Measurements from ENCODE around the gene TMC7.
A peak's percentile ranks its signal among the peaks of the same experiment; 100 is the strongest.
"Not testable (repeated sequence)": the region's sequence is repeated elsewhere in the genome, so short reads cannot be mapped to it uniquely, and the experiment has no call there.

TMC7 gene

DNA sequence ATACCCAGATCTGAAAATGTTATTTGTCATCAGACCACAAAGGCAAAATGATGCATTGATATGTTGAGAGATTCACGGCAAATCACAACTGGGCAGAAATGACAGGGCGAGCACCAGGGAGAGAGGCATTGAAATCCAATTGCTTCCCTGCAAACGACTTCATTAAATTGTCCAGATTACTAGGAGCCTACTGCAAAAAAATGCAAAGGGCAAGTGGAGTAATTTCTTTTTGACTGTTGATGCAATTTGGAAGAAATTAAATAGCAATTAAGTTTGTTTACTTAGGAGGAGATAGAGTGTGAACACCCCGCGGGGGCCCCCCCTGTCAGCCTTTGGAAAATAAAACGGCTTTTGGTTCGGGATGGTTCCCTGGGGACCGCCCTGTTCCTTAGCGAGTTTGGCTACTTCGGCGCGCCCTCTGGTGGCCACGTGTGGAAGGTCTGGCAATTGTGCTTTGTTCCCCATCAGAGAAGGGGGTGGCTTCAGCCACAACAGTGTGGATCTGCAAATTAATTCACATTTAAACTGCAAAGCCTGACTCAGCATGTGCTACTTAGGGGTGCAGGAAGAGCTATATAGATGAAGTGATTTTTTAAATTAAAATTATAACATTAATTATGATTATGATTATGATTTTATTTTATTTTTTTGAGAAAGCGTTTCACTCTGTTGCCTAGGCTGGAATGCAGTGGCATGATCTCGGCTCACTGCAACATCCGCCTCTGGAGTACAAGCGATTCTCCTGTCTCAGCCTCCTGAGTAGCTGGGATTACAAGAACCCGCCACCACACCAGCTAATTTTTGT lies 14.5 kb upstream of the TMC7 start:
- Histone ChIP-seq H3K4me3 (peak overlapping the region; percentile 23 to 55 (median 36); a peak in 12 of 20 replicates), H3K9ac (peak overlapping the region in 5 of 11 experiments; percentile 11 to 58 (median 41); a peak in 5 of 22 replicates), H3K9me3 (replicated peaks in 1 of 11) (no peaks in the 10 kb centered on the region), H4K20me1 (no peaks in the 10 kb centered on the region), H3K4me2 (peak overlapping the region; percentile 45 to 76 (median 65)), H3K27me3 (no peaks in the 10 kb centered on the region), H3K4me1 (peaks cover 0 to 7% (median 4%) of the 10 kb centered on the region in 10 experiments; a peak in 8 of 20 replicates), H3K36me3 (no peaks in the 10 kb centered on the region), H3K27ac (no peak overlapping the region)
- no peak for TF ChIP-seq Cebpa-rat (IDR thresholded peaks at IDR 0.05)

DNA sequence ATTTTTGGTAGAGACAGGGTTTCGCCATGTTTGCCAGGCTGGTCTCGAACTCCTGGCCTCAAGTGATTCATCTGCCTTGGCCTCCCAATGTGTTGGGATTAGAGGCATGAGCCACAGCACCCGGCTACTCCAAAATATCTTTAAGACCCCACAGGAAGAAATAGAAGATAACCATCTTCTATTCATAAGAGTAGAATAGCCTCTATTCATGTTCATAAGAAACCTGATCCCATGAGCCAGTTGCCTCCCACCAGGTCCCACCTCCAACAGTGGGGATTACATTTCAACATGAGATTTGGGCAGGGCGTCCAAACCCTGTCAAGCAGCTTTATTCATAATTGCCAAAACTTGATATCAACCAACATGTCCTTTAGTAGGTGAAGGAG lies 13.9 kb upstream of the TMC7 start:
- no peaks in the 10 kb centered on the region for H3K36me3 ChIP-seq
- no peaks in the 10 kb centered on the region for H3K27me3 ChIP-seq
- H3K9me3 ChIP-seq (replicated peaks in 1 of 11), result no peaks in the 10 kb centered on the region
- no peak for TF ChIP-seq Cebpa-rat (IDR thresholded peaks at IDR 0.05)
- H3K27ac ChIP-seq, result no peak overlapping the region
- no peak overlapping the region for H3K4me2 ChIP-seq
- no peak overlapping the region for H3K9ac ChIP-seq
- H4K20me1 ChIP-seq, result no peaks in the 10 kb centered on the region
- H3K4me3 ChIP-seq, result no peak overlapping the region
- peaks cover 0 to 7% (median 4%) of the 10 kb centered on the region in 10 experiments; a peak in 8 of 20 replicates for H3K4me1 ChIP-seq

- Histone ChIP-seq H3K36me3 (no peaks in the 10 kb centered on the region), H3K9ac (no peak overlapping the region), H3K4me1 (no peaks in the 10 kb centered on the region), H3K4me2 (no peak overlapping the region), H3K27me3 (no peaks in the 10 kb centered on the region), H3K27ac (no peak overlapping the region), H3K4me3 (no peak overlapping the region), H4K20me1 (no peaks in the 10 kb centered on the region), H3K9me3 (replicated peaks in 1 of 11) (no peaks in the 10 kb centered on the region)
- no peak for TF ChIP-seq Cebpa-rat (IDR thresholded peaks at IDR 0.05)
These were observed 8.6 kb upstream of the TMC7 start for GRCh38 chr16:18975109-18975508.

GRCh38 chr16:18979936-18980335 lies 3.8 kb upstream of the TMC7 start:
- no peak overlapping the region for H3K4me2 ChIP-seq
- H4K20me1 ChIP-seq, result no peaks in the 10 kb centered on the region
- no peaks in the 10 kb centered on the region for H3K9me3 ChIP-seq (replicated peaks in 1 of 11)
- H3K27ac ChIP-seq, result no peak overlapping the region
- H3K27me3 ChIP-seq, result peaks cover 15 to 25% (median 23%) of the 10 kb centered on the region in 11 experiments
- H3K9ac ChIP-seq, result no peak overlapping the region
- no peak for TF ChIP-seq Cebpa-rat (IDR thresholded peaks at IDR 0.05)
- H3K36me3 ChIP-seq, result no peaks in the 10 kb centered on the region
- H3K4me3 ChIP-seq, result no peak overlapping the region
- no peaks in the 10 kb centered on the region for H3K4me1 ChIP-seq

DNA sequence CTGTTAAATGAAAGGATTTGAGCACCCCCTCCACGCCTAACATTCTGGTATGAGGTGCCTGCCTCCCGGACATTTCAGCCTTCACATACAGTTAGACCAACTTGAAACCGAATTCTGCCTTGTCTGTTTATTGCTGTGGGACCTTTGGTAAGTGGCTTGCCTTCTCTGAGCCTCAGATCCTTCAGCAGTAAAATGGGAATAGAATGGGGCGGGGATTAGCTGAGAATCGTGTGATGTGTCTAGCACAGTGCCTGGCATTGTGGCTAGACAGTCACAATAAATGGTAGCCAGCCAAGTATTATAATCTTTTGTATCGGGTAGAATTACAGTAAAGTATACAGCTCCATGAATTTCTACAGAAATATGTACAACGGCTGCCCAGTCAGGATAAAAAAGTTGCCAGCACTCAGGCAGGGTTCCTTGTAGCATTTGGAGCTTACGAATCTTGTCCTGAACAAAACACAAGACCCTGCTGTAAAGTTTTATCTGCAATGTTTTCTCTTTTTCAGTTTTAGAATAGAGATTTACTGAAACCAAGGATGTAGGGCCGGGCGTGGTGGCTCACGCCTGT lies 786 bp downstream of the TMC7 start:
- Histone ChIP-seq H3K9ac (peak overlapping the region in 1 of 11 experiments; percentile 46; a peak in 3 of 22 replicates), H3K27me3 (peaks cover 15 to 25% (median 23%) of the 10 kb centered on the region in 11 experiments), H3K9me3 (replicated peaks in 1 of 11) (no peaks in the 10 kb centered on the region), H3K27ac (no peak overlapping the region), H3K4me1 (no peaks in the 10 kb centered on the region), H3K4me3 (peak overlapping the region in 5 of 10 experiments; percentile 50 to 69 (median 58); a peak in 9 of 20 replicates), H3K4me2 (peak overlapping the region in 6 of 11 experiments; percentile 59 to 86 (median 72); a peak in 11 of 22 replicates), H3K36me3 (no peaks in the 10 kb centered on the region), H4K20me1 (no peaks in the 10 kb centered on the region)
- TF ChIP-seq Cebpa-rat (IDR thresholded peaks at IDR 0.05), result no peak

- not testable (repeated sequence) for H3K9ac ChIP-seq; H3K4me3 ChIP-seq; H3K36me3 ChIP-seq; H3K4me1 ChIP-seq; H3K27ac ChIP-seq; H4K20me1 ChIP-seq; H3K9me3 ChIP-seq (replicated peaks in 1 of 11); H3K4me2 ChIP-seq
- H3K27me3 ChIP-seq, result peaks cover 15 to 25% (median 23%) of the 10 kb centered on the region in 11 experiments
These were observed 1.5 kb downstream of the TMC7 start for GRCh38 chr16:18985256-18985655.

DNA sequence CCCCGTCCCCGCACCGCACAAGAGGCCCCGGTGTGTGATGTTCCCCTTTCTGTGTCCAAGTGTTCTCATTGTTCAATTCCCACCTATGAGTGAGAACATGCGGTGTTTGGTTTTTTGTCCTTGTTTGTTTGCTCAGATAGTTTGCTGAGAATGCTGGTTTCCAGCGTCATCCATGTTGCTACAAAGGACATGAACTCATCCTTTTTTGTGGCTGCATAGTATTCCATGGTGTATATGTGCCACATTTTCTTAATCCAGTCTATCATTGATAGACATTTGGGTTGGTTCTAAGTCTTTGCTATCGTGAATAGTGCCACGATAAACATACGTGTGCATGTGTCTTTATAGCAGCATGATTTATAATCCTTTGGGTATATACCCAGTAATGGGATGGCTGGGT lies 8.0 kb downstream of the TMC7 start:
- H3K4me2 ChIP-seq, H3K4me1 ChIP-seq: not testable (repeated sequence)

GRCh38 chr16:18993531-18993930 lies 9.8 kb downstream of the TMC7 start:
- not testable (repeated sequence) for H3K27ac ChIP-seq

More for the DNA sequence above, 8.0 kb downstream of the TMC7 start:
- H3K27ac ChIP-seq, H3K36me3 ChIP-seq, H3K27me3 ChIP-seq, H3K9ac ChIP-seq, H3K4me3 ChIP-seq, H4K20me1 ChIP-seq: not testable (repeated sequence)
- peaks cover 12 to 24% (median 20%) of the 10 kb centered on the region in 11 experiments for H3K9me3 ChIP-seq (replicated peaks in 1 of 11)

GRCh38 chr16:18994181-18994580 lies 10.4 kb downstream of the TMC7 start:
- Histone ChIP-seq H3K9me3 (replicated peaks in 1 of 11) (peaks cover 12 to 24% (median 20%) of the 10 kb centered on the region in 11 experiments), H3K4me1 (peaks cover 0 to 12% (median 0%) of the 10 kb centered on the region in 10 experiments; a peak in 6 of 20 replicates)
- H3K4me2 ChIP-seq, H4K20me1 ChIP-seq, H3K4me3 ChIP-seq, H3K27ac ChIP-seq, H3K36me3 ChIP-seq, H3K27me3 ChIP-seq, H3K9ac ChIP-seq: not testable (repeated sequence)

More at GRCh38 chr16:18993531-18993930, 9.8 kb downstream of the TMC7 start:
- not testable (repeated sequence) for H3K4me3 ChIP-seq, H4K20me1 ChIP-seq, H3K9ac ChIP-seq, H3K4me1 ChIP-seq, H3K36me3 ChIP-seq, H3K27me3 ChIP-seq, H3K4me2 ChIP-seq
- H3K9me3 ChIP-seq (replicated peaks in 1 of 11), result peaks cover 12 to 24% (median 20%) of the 10 kb centered on the region in 11 experiments

DNA sequence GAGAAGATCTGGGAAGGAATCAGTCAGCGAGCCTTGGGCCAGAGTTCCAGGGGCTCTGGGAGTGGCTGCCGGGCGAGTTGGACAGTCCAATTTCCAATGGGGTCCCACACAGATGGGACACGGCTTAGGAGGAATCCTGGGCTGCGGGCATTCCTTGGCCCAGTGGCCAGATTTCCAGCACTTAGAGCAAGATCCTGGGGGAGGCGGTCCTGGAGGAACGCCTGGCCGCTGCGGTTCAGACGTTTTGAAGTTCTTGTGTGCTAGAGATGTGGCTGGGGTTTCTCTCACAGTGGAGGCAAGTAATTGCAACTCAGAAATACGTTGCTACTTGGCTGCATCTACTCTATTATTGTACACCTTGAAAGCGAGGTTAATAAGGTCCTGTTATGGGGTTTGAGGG lies 11.7 kb downstream of the TMC7 start:
- not testable (repeated sequence) for H3K27me3 ChIP-seq, H4K20me1 ChIP-seq, H3K36me3 ChIP-seq, H3K4me2 ChIP-seq, H3K4me3 ChIP-seq, H3K27ac ChIP-seq, H3K9ac ChIP-seq
- Histone ChIP-seq H3K9me3 (replicated peaks in 1 of 11) (peaks cover 12 to 24% (median 20%) of the 10 kb centered on the region in 11 experiments), H3K4me1 (peaks cover 0 to 12% (median 0%) of the 10 kb centered on the region in 10 experiments; a peak in 6 of 20 replicates)

DNA sequence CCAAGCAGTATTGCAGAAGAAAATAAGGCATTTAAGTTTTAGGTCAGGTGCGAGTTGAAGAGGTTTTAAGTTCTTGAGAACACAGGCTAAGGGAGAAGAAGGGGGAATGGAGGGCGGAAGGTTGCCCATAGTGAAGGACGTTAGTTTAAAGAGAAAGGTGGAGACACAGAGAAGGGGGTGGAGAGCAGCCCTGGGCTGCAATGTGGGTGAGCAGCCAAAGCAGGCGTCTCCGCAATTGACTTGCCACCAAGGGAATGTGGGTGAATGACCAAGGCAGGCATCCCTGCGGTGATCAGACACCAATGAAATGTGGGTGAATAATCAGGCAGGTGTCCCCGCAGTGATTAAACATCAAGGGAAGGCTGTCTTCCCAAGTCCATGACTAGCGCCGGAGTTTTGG lies 12.8 kb downstream of the TMC7 start:
- H3K36me3 ChIP-seq, H3K4me3 ChIP-seq, H3K27me3 ChIP-seq, H3K27ac ChIP-seq, H4K20me1 ChIP-seq, H3K4me2 ChIP-seq, H3K9ac ChIP-seq: not testable (repeated sequence)
- H3K4me1 ChIP-seq, result peaks cover 0 to 12% (median 0%) of the 10 kb centered on the region in 10 experiments; a peak in 6 of 20 replicates
- H3K9me3 ChIP-seq (replicated peaks in 1 of 11), result peaks cover 12 to 24% (median 20%) of the 10 kb centered on the region in 11 experiments

GRCh38 chr16:18997001-18997400 lies 13.3 kb downstream of the TMC7 start:
- Histone ChIP-seq H3K9me3 (replicated peaks in 1 of 11) (peaks cover 12 to 24% (median 20%) of the 10 kb centered on the region in 11 experiments), H3K4me1 (peaks cover 0 to 12% (median 0%) of the 10 kb centered on the region in 10 experiments; a peak in 6 of 20 replicates)
- H4K20me1 ChIP-seq, H3K4me2 ChIP-seq, H3K27ac ChIP-seq, H3K27me3 ChIP-seq, H3K9ac ChIP-seq, H3K36me3 ChIP-seq, H3K4me3 ChIP-seq: not testable (repeated sequence)
